Spleen (tissue), 7 donors: ENCODE data around the gene SLC2A9.

ENCODE experiments used
- POLR2A ChIP-seq, 3 donors: fragments of 450-650 bp; IDR thresholded peaks; one replicate each; pipeline ENCODE4 v1.5.1; 2017; ENCODE audit warnings: antibody characterized with exemption in 3 of 3, mild to moderate bottlenecking in 1 of 3
- TF ChIP-seq, protein P1 (sequence below), 11 experiments: fragments of 200-600 bp in 7 of 11; fragments of 450-650 bp in 4 of 11; sonication (generic) in 4 of 11; IDR thresholded peaks in 8 of 11; conservative IDR thresholded peaks in 3 of 11; 1 replicate in 7 of 11; 2 replicates in 4 of 11; pipeline versions ENCODE4 v1.4.0 to v1.8.0; 2016 to 2021; ENCODE audit warnings: antibody characterized with exemption in 11 of 11, inconsistent platforms in 4 of 11, mild to moderate bottlenecking in 1 of 11
- donor health status: DM: no; HTN: no; CAD: no; lungs with moderate emphysema.
- donor health status: DM: no; HTN: no; CAD: no.
- donor health status: DM: no; HTN: no; CAD: no.

DNA sequence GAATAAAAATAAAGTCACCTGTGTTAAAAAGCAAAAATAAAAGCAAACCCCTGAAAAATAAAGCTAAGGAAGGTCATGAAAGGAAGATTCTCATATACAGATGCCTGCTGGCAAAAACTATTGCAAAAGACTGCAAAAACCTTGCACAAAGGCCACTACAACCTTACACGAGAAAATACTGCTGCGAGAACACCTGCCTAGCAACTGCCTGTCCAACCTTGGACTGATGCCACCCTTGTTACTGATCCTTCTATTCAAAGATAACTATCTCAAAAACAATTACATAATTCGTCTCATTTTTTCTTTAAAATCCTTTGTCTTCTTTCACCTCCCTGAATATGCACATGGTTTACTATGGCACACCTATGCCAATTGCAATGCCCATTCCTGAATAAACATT lies 49.6 kb downstream of the SLC2A9 start:
- TF ChIP-seq, protein P1, sequence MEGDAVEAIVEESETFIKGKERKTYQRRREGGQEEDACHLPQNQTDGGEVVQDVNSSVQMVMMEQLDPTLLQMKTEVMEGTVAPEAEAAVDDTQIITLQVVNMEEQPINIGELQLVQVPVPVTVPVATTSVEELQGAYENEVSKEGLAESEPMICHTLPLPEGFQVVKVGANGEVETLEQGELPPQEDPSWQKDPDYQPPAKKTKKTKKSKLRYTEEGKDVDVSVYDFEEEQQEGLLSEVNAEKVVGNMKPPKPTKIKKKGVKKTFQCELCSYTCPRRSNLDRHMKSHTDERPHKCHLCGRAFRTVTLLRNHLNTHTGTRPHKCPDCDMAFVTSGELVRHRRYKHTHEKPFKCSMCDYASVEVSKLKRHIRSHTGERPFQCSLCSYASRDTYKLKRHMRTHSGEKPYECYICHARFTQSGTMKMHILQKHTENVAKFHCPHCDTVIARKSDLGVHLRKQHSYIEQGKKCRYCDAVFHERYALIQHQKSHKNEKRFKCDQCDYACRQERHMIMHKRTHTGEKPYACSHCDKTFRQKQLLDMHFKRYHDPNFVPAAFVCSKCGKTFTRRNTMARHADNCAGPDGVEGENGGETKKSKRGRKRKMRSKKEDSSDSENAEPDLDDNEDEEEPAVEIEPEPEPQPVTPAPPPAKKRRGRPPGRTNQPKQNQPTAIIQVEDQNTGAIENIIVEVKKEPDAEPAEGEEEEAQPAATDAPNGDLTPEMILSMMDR (IDR thresholded peaks at IDR 0.05 in 8 of 11, conservative IDR thresholded peaks at IDR 0.05 in 3 of 11): no peak
- no peak for TF ChIP-seq POLR2A (IDR thresholded peaks at IDR 0.05)
